Measurements from ENCODE around the gene TRIM28. TPM values are rescaled to one million over a fixed set of nuclear protein-coding genes. Genes with fewer than 3 reads are reported as not detected.
A peak's percentile ranks its signal among the peaks of the same experiment; 100 is the strongest.
"Not testable (repeated sequence)": the region's sequence is repeated elsewhere in the genome, so short reads cannot be mapped to it uniquely, and the experiment has no call there.

Gene TRIM28
- total RNA-seq, 1 donor from 2014 or later = 140 TPM

DNA sequence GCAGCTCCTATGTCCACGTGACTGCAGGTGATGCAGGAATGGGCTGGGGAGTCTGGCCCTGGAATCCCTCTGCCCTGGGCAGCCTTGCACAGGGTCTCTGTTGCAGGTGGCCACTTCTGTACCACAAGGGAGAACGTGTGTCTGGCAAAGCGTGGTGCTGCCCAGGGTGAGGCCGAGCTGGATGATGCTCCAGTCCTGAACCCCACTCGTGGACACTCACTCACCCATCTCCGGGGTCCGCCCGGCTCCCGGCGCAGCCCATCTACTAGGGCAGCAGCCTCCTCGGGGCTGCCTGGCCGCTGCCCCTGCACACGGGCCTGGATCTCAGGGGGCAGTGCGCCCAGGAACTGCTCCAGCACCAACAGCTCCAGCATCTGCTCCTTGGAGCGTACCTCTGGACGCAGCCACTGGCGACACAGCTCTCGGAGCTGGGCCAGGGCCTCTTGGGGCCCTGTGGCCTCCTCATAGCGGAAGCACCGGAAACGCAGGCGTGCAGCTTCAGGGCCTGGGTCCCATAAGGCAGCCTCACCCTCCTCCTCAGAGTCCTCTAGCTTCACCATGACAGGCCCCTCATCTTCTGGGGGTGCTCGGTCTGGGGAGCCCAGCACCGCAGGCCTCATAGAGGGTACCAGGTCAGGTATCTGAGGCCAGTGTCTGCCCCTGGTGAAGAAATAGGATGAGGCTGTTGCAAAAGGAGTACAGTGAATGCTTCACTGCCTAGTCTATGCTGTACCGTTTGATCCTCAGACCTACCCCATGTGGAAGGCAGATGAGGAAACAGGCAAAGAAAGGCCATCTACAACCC lies 27.1 kb downstream of the TRIM28 start:
- peak; percentile 66 for DNase-seq (ENCODE audit: low spot score)
- intact Hi-C loops (cut with DNase I) = no loop called here

DNA sequence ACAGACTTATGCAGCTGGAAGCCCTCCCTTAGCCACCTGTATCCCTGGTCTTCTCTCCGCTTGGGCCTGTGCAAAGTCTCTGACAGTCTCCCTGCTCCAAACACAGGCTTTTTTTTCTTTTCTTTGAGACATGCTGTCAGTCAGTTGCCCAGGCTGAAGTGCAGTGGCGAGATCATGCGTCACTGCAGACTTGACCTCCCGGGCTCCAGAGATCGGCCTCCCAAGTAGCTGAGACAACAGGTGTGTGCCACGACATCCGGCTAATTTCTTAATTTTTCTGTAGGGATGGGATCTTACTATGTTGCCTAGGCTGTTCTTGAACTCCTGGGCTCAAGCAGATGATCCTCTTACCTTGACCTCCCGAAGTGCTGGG lies 27.7 kb downstream of the TRIM28 start:
- intact Hi-C loops (cut with DNase I) = no loop called here
- DNase-seq (ENCODE audit: low spot score) = peak; percentile 68

DNA sequence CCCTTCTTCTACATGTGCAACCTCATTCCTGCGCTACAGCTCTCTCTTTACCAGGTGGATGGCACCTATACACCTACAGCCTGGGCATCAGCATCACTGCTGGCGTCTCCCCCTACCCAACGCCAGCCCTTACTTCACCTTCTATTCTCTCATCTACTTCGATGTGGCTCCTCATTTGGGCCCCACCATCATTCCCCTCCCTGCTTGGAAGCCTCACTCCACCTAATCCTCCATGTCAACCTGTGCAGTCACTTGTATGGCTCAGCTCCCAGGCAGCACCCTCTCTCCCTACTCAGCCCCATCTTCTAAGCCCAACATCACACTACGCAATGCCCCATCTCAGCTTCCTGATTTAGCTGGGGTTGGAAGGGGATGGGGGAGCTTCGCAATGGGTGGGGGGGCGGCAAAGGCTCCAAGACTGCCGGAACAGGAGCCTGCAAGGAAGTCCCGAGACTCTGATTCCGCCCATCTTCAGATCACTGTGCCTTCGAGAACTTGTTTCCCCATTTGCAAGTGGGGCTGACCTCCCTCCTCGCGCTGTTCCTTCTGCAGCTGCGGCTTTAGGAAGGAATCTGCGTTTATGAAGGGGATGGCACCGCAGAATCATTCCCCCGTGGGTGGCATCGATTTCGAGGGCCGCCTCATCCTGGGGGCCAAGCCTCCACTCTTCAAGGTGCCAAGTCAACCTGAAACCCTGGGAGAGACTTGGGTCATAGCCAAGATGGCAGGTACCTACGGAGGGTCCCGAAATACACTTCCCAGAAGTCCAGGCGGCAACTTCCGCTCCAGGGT lies 28.4 kb downstream of the TRIM28 start:
- intact Hi-C loops (cut with DNase I) = loop anchor here (1.0 kb wide), 1 partner anchor 13 kb away; no protein-coding TSS in a partner anchor
- DNase-seq (ENCODE audit: low spot score) = no peak

DNA sequence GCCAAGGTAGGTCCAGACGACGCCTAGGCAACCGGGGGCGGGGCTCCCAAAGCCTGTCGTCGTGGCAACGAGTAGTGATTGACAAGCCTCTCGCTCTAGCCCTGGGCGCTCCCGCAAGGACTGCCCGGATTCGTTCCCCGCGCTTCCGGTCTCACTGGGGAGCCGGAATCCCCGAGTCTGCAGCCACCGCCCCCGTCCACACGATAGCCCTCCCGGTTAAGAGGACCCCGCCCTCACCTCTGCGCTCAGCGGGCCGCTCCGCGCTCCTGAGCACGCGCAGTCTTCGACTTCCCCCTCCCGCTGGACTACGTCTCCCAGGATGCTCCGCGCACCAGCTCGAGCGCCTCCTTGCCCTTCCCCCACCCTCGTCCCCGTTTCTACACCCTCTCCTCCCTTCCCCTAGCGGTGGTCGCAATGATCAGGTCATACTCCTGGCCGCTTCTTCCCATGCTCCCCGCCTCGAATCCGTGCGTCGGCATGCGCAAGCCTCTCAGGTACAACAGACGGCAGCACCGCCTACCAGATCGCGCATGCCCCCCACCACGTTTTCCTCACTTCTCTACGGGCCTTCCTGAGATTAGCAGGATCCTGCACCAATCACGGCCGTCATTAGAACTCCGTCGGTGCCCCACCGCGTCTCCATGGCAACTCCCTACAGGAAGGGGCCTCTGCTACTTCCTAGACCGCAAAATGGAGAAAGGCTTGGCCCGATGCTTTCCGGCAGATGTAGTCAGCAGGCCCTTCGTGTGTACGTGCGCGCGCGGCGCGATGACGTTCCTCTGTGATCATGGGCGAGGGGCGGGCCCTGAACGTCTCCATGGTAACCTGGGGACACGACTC lies 29.2 kb downstream of the TRIM28 start, which contains the start of gene MZF1:
Gene MZF1, minus strand, starts transcription at position 518 of the 840 bp plus-strand sequence. CDS start 1,946 bp downstream, outside the sequence.
- DNase-seq (ENCODE audit: low spot score) = peak; percentile 100
- intact Hi-C loops (cut with DNase I) = loop anchor here (1.0 kb wide), 1 partner anchor 14 kb away; no protein-coding TSS in a partner anchor

DNA sequence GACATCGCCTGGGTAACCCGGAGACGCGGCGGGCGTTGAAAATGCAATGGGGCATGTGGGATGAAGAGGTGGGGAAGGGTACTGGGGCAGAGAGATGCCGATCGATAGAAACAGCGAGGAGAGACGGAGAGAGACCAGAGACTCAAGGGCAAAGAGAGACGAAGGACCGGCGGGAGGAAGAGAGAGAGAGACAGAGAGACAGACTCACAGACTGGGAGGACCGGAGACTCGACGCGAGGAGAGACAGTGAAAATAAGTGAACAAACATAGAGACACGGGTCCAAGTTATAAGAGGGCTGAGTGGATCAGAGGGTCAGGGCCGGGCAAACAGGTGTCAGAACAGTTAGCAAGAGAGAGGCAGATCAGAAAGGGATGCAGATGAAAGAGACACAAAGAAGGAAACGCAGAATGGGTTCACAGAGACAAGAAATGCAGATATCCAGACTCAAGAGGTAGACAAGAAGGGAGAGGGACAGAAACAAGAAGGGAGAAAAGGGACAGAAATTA lies 29.8 kb downstream of the TRIM28 start:
- no peak for DNase-seq (ENCODE audit: low spot score)
- intact Hi-C loops (cut with DNase I) = no loop called here

DNA sequence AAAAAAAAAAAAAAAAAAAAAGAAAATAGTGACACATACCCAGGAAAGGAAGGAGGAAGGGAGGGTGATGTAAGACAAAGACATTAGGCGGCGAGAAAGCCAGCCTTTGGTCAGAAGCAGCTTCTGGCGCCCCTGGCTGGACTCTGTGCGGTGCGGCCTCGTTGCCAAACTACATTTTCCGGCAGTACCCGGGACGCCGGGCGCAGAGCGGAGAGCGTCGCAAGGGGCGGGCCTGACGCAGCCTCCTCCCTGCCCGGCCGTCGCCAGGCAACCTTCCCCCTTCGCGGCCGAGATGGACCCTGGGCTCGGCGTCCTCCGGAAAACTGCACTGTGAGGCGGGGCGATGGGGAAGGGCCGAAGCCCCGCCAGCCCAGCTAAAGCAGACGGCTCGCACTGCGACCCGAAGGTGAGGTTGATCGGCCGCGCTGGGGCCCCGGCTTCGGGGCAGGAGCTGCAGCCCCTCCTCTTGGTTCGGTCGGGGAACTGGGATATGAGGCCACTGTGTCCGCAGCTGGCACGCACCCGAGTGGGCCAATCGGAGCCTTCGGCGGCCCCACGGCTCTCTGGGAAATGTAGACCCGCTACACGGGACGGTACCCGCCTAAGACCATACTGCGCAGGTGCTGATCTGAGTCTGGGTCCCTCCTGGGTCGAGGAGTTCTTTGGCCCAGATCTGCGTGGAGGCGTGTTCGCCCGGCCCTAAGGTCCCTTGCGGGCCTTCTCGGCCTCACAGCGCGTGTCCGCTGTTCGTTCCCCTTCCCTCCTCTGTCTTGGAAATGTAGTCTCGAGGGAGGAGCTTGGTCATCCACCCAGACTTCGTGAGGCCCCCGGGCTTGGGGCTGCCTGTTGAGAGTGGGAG lies 31.5 kb downstream of the TRIM28 start:
- DNase-seq (ENCODE audit: low spot score) = peak; percentile 94
- intact Hi-C loops (cut with DNase I) = no loop called here

DNA sequence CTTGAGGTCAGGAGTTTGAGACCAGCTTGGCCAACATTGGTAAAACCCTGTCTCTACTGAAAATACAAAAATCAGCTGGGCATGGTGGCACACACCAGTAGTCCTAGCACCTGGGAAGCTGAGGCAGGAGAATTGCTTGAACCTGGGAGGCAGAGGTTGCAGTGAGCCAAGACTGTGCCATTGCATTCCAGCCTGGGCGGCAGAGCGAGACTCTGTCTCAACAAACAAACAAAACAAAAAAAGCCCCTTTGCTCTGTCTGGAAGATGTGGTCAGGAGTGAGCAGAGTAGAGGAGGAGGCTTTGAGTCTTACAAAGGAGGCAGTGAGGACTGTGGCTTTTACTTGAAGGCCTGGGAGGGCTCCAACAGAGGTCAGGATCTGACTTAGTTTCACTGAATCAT lies 33.7 kb downstream of the TRIM28 start:
- DNase-seq (ENCODE audit: low spot score) = peak; percentile 41
- intact Hi-C loops (cut with DNase I) = not testable (repeated sequence)

DNA sequence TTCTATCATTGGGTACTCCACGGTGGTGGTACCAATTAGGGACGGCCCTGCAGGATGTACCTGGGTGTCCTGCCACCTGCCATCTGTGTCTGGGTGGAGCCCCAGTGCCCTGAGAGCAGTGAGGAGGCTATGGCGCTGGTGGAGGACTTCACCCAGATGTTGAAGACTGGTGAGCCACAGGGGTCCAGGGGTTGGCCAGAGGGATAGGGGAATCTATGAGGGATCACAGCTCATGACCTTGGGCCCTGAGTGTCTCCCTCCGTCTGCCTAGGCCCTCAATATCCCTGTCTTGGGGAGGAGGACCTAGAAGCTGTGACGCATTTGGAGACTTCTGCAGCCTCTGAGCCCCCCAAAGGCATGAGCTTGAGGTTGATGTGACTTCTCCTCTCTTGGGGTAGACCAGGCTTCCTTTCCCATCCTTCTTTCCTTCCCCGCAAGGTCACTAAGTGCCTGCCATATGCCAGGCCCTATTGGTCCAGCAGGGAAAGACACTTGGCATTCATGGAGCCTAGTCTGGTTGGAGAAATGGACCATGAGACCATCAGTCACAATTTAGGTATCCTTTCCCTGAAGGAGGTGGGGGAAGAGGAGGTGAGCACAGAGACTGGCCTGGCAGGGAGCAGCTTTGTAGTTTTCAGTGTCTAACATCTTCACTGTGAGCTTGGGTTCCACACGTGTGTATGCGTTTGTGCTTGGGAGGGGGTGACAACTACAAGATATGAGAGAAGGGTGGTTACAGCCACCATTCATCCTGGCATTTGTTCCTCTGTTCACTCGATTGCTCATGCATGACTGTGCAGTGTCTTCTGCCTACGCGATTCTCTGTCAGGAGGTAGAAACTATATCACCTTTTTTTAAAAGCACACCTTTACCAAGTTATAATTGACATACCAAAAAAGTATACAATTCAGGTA lies 34.4 kb downstream of the TRIM28 start:
- intact Hi-C loops (cut with DNase I) = no loop called here
- peak; percentile 43 for DNase-seq (ENCODE audit: low spot score)

DNA sequence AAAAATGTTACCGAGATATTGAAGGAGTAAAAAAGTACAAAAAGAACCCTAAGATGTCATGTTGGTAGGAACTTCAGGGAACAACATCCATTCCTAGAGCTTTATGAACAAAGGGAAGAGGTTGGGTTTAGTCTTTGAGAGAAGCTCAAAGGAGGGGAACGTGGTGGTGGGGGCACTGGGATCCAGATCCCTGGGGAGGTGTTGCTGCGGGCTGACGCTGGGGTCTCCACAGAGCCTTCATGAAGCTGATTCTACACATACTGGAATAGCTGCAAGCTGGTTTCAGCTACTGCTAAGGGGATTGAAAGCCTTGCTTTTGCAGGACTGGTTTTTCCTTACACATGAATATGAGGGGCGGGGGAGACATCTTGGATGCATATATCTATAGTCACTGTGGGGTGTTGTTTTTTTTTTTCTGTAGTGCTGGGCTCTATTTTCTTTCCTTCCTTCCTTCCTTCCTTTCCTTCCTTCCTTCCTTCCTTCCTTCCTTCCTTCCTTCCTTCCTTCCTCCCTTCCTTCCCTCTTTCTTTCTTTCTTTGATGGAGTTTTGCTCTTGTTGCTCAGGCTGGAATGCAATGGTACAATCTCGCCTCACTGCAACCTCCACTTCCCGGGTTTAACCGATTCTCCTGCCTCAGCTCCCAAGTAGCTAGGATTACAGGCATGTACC lies 35.7 kb downstream of the TRIM28 start:
- intact Hi-C loops (cut with DNase I) = no loop called here
- DNase-seq (ENCODE audit: low spot score) = peak; percentile 27

DNA sequence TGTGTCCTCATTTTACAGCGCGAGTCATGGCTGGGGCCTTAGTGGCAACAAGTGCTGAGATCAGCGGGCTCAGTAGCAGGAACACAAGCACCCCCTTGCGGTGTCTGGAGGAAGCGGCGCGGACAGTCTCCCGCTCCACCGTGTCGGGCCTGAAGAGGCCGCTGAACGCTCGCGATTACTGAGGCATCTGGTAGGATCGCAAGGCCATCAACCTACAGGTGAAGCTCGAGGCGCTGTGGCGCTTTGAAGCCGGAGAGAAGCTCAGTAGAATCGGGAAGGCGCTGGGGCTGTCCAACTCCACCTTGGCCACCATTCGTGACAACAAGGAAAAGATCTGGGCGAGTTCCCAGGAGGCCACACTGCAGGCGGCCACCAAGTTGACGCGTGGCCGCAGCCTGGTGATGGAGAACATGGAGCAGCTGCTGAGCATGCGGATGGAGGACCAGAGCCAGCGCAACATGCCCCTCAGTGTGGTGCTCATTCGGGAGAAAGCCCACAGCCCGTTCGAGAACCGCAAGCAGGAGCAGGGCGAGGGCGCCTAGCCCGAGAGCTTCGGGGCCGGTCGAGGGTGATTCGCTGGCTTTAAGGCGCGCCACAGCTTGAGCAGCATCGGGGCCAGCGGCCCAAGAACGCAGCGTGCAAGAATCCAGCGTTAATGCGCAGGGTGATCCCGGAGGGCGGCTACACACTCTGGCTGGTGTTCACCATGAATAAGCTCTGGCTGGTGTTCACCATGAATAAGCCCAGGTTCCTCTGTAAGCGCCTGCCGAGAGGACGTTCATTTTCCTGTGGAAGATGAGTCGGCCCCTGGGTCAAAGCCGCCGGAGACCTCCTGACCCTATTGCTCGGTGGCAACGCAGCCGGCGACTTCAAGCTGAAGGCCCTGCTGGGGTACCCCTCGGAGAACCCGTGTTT lies 37.6 kb downstream of the TRIM28 start:
- DNase-seq (ENCODE audit: low spot score) = peak; percentile 93
- intact Hi-C loops (cut with DNase I) = no loop called here

DNA sequence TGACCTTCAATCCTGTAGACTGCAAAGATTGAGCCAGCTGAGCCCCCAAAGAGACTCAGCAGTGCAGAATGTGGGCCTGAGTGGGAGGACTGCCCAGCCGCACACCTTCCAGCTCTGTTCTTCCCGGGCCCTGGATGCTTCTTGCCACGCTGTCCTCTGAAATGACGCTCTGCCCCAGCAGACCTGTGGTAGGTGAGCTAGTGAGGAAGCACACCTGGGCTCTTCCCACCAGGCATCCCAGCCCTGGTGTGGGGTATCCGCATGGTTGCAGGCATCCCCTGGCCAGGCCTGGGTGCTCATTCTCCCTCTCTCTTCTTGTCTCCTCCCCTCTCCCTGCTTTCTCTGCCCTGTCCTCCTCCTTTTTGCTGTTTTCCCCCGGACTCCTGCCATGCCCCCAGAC lies 39.1 kb downstream of the TRIM28 start:
- peak; percentile 63 for DNase-seq (ENCODE audit: low spot score)
- intact Hi-C loops (cut with DNase I) = no loop called here

DNA sequence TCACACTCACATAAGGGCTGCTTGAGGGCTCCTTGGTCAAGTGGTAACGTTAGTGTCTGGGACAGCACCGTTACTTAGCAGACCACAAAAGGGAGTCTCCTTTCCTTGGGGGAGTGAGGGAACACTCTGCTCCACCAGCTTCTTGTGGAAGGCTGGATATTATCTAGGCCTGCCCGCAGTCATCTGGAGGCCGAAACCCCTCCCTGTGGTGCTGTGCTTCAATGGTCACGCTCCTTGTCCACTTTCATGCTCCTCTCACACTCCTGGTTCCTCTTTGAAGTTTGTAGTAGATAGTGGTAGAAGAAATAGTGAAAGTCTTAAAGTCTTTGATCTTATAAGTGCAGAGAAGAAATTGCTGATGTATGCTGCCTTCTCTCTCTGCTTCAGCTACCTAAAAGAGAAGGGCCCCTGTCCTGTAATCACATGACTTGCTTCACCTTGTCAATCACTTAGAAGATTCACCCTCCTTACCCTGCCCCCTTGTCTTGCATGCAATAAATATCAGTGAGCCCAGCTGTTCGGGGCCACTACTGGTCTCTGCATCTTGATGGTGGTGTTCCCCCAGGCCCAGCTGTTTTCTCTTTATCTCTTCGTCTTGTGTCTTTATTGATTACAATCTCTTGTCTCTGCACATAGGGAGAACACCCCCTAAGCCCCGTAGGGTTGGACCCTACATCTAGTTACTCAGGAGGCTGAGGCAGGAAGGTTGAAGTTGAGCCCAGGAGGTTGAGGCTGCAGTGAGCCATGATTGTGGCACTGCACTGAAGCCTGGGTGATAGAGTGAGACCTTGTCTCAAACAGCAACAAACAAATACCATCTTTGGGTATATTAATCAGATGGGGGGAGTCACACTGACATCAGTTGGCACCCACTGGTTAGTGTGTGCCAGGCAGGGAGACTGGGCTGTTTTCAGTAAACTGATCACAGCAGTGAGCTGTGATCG lies 40.9 kb downstream of the TRIM28 start:
- intact Hi-C loops (cut with DNase I) = no loop called here
- DNase-seq (ENCODE audit: low spot score) = no peak

DNA sequence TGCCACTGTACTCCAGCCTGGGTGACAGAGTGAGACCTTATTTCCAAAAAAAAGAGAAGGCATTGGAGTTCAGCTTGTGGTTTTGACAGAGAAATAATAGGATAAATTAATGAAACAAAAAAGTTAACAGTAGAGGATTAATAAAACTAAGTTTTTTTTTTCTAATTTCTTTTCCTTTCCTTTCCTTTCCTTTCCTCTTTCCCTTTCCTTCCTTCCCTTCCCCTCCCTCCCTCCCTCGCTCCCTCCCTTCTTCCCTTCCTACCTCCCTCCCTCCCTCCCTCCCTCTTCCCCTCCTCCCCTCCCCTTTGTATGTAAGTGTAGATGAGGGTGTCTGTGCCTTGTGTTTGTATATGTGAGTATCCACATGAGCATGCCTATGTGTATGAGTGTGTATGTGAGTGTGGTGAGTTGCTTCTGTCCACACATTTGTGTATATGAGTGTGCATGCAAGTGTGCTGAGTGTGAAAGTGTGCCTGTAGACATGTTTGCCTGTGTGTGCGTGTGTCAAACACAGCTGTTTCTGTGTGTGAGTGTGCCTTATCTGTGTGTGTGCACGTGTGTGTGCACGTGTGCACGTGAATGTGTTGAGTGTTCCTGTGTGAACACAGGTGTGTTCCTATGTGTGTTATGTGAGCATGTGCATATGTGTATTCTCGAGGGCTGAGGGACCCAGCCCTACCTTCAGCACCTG lies 41.7 kb downstream of the TRIM28 start:
- DNase-seq (ENCODE audit: low spot score) = no peak
- intact Hi-C loops (cut with DNase I) = no loop called here

DNA sequence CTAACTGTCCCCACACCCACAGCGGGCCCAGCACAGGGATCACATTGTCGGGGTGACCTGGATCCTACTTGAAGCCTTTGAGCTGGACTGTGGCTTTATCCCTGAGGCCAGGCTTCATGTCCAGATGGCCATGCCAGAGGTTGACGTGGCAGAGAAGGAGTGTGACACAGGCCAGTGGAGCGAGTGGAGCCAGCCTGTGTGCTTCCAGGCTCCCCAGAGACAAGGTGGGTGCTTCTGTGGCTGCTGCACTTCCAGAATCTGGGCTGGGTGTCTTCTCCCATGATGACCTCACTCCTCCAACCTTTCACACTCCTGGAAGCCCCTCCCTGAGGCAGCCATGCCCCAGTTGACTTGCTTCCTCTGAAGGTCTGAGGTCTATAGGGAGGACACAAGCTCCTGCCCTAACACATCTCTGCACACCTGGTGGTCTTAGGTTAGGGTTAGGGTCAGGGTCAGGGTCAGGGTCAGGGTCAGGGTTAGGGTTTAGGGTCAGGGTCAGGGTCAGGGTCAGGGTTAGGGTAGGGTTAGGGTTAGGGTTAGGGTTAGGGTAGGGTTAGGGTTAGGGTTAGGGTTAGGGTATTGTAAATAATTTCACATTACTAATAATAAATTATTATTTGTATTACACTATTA lies 42.4 kb downstream of the TRIM28 start:
- intact Hi-C loops (cut with DNase I) = no loop called here
- peak; percentile 38 for DNase-seq (ENCODE audit: low spot score)
